ENCODE results near the gene INTS4. TPM values are rescaled to one million over a fixed set of nuclear protein-coding genes. Genes with fewer than 3 reads are reported as not detected.
"Not testable (repeated sequence)": the region's sequence is repeated elsewhere in the genome, so short reads cannot be mapped to it uniquely, and the experiment has no call there.

The INTS4 gene
- total and polyA plus RNA-seq, 2 donors from 2014 or later = 16.7 to 34.6 TPM

- FAIRE-seq (no peak), DNase-seq (no peak)
- no peaks in the 10 kb centered on the region for H3K9me3 ChIP-seq (ENCODE audit: control insufficient read depth in 2 of 3, insufficient read depth in 1 of 3, low read length in 3 of 3)
- H3K4me3 ChIP-seq (ENCODE audit: low read length in 3 of 3) = no peak overlapping the region
- no peak overlapping the region for H3K27ac ChIP-seq (ENCODE audit: low read depth in 2 of 2, low read length in 2 of 2)
- H3K36me3 ChIP-seq (ENCODE audit: control insufficient read depth in 2 of 3, insufficient read depth in 3 of 3, low read length in 3 of 3) = peaks cover 0 to 3% (median 2%) of the 10 kb centered on the region in 3 donors
- no peak for TF ChIP-seq CTCF (IDR thresholded peaks at IDR 0.05; ENCODE audit: borderline replicate concordance, extremely low read depth, insufficient read depth)
- intact Hi-C loops (cut with DNase I) = no loop called here
- H3K4me1 ChIP-seq (ENCODE audit: control insufficient read depth in 2 of 3, insufficient read depth in 2 of 3, low read depth in 1 of 3, low read length in 3 of 3) = peaks cover 0 to 2% (median 0%) of the 10 kb centered on the region in 3 donors
- H3K9ac ChIP-seq (ENCODE audit: low read length in 3 of 3) = no peak overlapping the region
- H3K27me3 ChIP-seq (ENCODE audit: control insufficient read depth, insufficient read depth, low read length) = no peaks in the 10 kb centered on the region
These were observed 85.2 kb downstream of the INTS4 start for GRCh38 chr11:77909277-77909676.

GRCh38 chr11:77908835-77909234 is 85.6 kb downstream of the INTS4 start:
- H3K36me3 ChIP-seq (ENCODE audit: control insufficient read depth in 2 of 3, insufficient read depth in 3 of 3, low read length in 3 of 3) = peaks cover 0 to 3% (median 2%) of the 10 kb centered on the region in 3 donors
- intact Hi-C loops (cut with DNase I) = no loop called here

GRCh38 chr11:77894949-77895348 is 99.5 kb downstream of the INTS4 start:
- H3K9me3 ChIP-seq (ENCODE audit: control insufficient read depth in 2 of 3, insufficient read depth in 1 of 3, low read length in 3 of 3); H3K4me3 ChIP-seq (ENCODE audit: low read length in 3 of 3); H3K4me1 ChIP-seq (ENCODE audit: control insufficient read depth in 2 of 3, insufficient read depth in 2 of 3, low read depth in 1 of 3, low read length in 3 of 3); intact Hi-C loops (cut with DNase I); FAIRE-seq; DNase-seq; H3K27ac ChIP-seq (ENCODE audit: low read depth in 2 of 2, low read length in 2 of 2); H3K27me3 ChIP-seq (ENCODE audit: control insufficient read depth, insufficient read depth, low read length); H3K36me3 ChIP-seq (ENCODE audit: control insufficient read depth in 2 of 3, insufficient read depth in 3 of 3, low read length in 3 of 3); H3K9ac ChIP-seq (ENCODE audit: low read length in 3 of 3): not testable (repeated sequence)

More at GRCh38 chr11:77908835-77909234, 85.6 kb downstream of the INTS4 start:
- Histone ChIP-seq H3K27ac (ENCODE audit: low read depth in 2 of 2, low read length in 2 of 2) (no peak overlapping the region), H3K4me3 (ENCODE audit: low read length in 3 of 3) (no peak overlapping the region), H3K9ac (ENCODE audit: low read length in 3 of 3) (no peak overlapping the region), H3K9me3 (ENCODE audit: control insufficient read depth in 2 of 3, insufficient read depth in 1 of 3, low read length in 3 of 3) (no peaks in the 10 kb centered on the region), H3K4me1 (ENCODE audit: control insufficient read depth in 2 of 3, insufficient read depth in 2 of 3, low read depth in 1 of 3, low read length in 3 of 3) (no peaks in the 10 kb centered on the region), H3K27me3 (ENCODE audit: control insufficient read depth, insufficient read depth, low read length) (no peaks in the 10 kb centered on the region)
- DNase-seq = no peak
- no peak for FAIRE-seq
- no peak for TF ChIP-seq CTCF (IDR thresholded peaks at IDR 0.05; ENCODE audit: borderline replicate concordance, extremely low read depth, insufficient read depth)

GRCh38 chr11:77891703-77892102 is 102.8 kb downstream of the INTS4 start:
- H3K27me3 ChIP-seq (ENCODE audit: control insufficient read depth, insufficient read depth, low read length); H3K9ac ChIP-seq (ENCODE audit: low read length in 3 of 3); H3K36me3 ChIP-seq (ENCODE audit: control insufficient read depth in 2 of 3, insufficient read depth in 3 of 3, low read length in 3 of 3); DNase-seq; H3K4me3 ChIP-seq (ENCODE audit: low read length in 3 of 3); H3K27ac ChIP-seq (ENCODE audit: low read depth in 2 of 2, low read length in 2 of 2); H3K4me1 ChIP-seq (ENCODE audit: control insufficient read depth in 2 of 3, insufficient read depth in 2 of 3, low read depth in 1 of 3, low read length in 3 of 3); FAIRE-seq; H3K9me3 ChIP-seq (ENCODE audit: control insufficient read depth in 2 of 3, insufficient read depth in 1 of 3, low read length in 3 of 3); intact Hi-C loops (cut with DNase I): not testable (repeated sequence)

GRCh38 chr11:77891256-77891655 is 103.2 kb downstream of the INTS4 start:
- FAIRE-seq; H3K27me3 ChIP-seq (ENCODE audit: control insufficient read depth, insufficient read depth, low read length); H3K9ac ChIP-seq (ENCODE audit: low read length in 3 of 3); DNase-seq; H3K36me3 ChIP-seq (ENCODE audit: control insufficient read depth in 2 of 3, insufficient read depth in 3 of 3, low read length in 3 of 3); H3K27ac ChIP-seq (ENCODE audit: low read depth in 2 of 2, low read length in 2 of 2); H3K4me1 ChIP-seq (ENCODE audit: control insufficient read depth in 2 of 3, insufficient read depth in 2 of 3, low read depth in 1 of 3, low read length in 3 of 3); intact Hi-C loops (cut with DNase I); H3K4me3 ChIP-seq (ENCODE audit: low read length in 3 of 3); H3K9me3 ChIP-seq (ENCODE audit: control insufficient read depth in 2 of 3, insufficient read depth in 1 of 3, low read length in 3 of 3): not testable (repeated sequence)

GRCh38 chr11:77890619-77891056 is 103.8 kb downstream of the INTS4 start:
- H3K4me1 ChIP-seq (ENCODE audit: control insufficient read depth in 2 of 3, insufficient read depth in 2 of 3, low read depth in 1 of 3, low read length in 3 of 3); DNase-seq; H3K27ac ChIP-seq (ENCODE audit: low read depth in 2 of 2, low read length in 2 of 2); FAIRE-seq; intact Hi-C loops (cut with DNase I); H3K9me3 ChIP-seq (ENCODE audit: control insufficient read depth in 2 of 3, insufficient read depth in 1 of 3, low read length in 3 of 3); H3K9ac ChIP-seq (ENCODE audit: low read length in 3 of 3); H3K4me3 ChIP-seq (ENCODE audit: low read length in 3 of 3); H3K27me3 ChIP-seq (ENCODE audit: control insufficient read depth, insufficient read depth, low read length); H3K36me3 ChIP-seq (ENCODE audit: control insufficient read depth in 2 of 3, insufficient read depth in 3 of 3, low read length in 3 of 3): not testable (repeated sequence)

- H3K27me3 ChIP-seq (ENCODE audit: control insufficient read depth, insufficient read depth, low read length); FAIRE-seq; intact Hi-C loops (cut with DNase I); H3K9me3 ChIP-seq (ENCODE audit: control insufficient read depth in 2 of 3, insufficient read depth in 1 of 3, low read length in 3 of 3); DNase-seq; H3K36me3 ChIP-seq (ENCODE audit: control insufficient read depth in 2 of 3, insufficient read depth in 3 of 3, low read length in 3 of 3); H3K27ac ChIP-seq (ENCODE audit: low read depth in 2 of 2, low read length in 2 of 2); H3K9ac ChIP-seq (ENCODE audit: low read length in 3 of 3); H3K4me3 ChIP-seq (ENCODE audit: low read length in 3 of 3); H3K4me1 ChIP-seq (ENCODE audit: control insufficient read depth in 2 of 3, insufficient read depth in 2 of 3, low read depth in 1 of 3, low read length in 3 of 3): not testable (repeated sequence)
These were observed 104.3 kb downstream of the INTS4 start for GRCh38 chr11:77890100-77890614.

All from kidney (tissue), 14 donors.